Fibroblast of lung (primary cell): ENCODE data around the gene OR2V1. TPM values are rescaled to one million over a fixed set of nuclear protein-coding genes. Genes with fewer than 3 reads are reported as not detected.

Experiments used
- DNase-seq, 2 donors: peaks; one replicate each; pipeline versions ENCODE4 v3.0.0 to v3.0.0-alpha.2; 2010; ENCODE audit warnings: low read depth in 2 of 2
- H2AFZ ChIP-seq: 2 replicates; pipeline ENCODE4 v1.5.1; 2012; ENCODE audit warnings: low read length, control low read depth, inconsistent platforms
- H3K27ac ChIP-seq: 2 replicates; pipeline ENCODE4 v1.5.1; 2011; ENCODE audit warnings: low read length, control low read depth; ENCODE audit not compliant: insufficient read depth
- H3K27me3 ChIP-seq: 2 replicates; pipeline ENCODE4 v1.5.1; 2011; ENCODE audit warnings: mild to moderate bottlenecking, low read length; ENCODE audit not compliant: control insufficient read depth, insufficient read depth
- H3K36me3 ChIP-seq: 2 replicates; pipeline ENCODE4 v1.5.1; 2011; ENCODE audit warnings: low read length; ENCODE audit not compliant: control insufficient read depth, insufficient read depth
- H3K4me1 ChIP-seq: 2 replicates; pipeline ENCODE4 v1.5.1; 2011; ENCODE audit warnings: low read length; ENCODE audit not compliant: control insufficient read depth, insufficient read depth; ENCODE audit errors: extremely low read depth
- H3K4me2 ChIP-seq: 2 replicates; pipeline ENCODE4 v1.5.1; 2011; ENCODE audit warnings: low read length, control low read depth; ENCODE audit not compliant: insufficient read depth; ENCODE audit errors: extremely low read depth
- H3K4me3 ChIP-seq, 4 experiments: fragments of 200-600 bp in 1 of 4; sonication (generic) in 1 of 4; replicated peaks in 1 of 4; 2 replicates each; pipeline ENCODE4 v1.5.1; 2011 to 2016; ENCODE audit warnings: low read length in 4 of 4, low read depth in 3 of 4, mild to moderate bottlenecking in 3 of 4, control low read depth in 2 of 4, inconsistent platforms in 1 of 4, mixed read lengths in 1 of 4; ENCODE audit not compliant: insufficient read depth in 1 of 4; ENCODE audit errors: control extremely low read depth in 1 of 4
- H3K79me2 ChIP-seq: 2 replicates; pipeline ENCODE4 v1.5.1; 2012; ENCODE audit warnings: mild to moderate bottlenecking, low read length, inconsistent platforms; ENCODE audit not compliant: control insufficient read depth, insufficient read depth
- H3K9ac ChIP-seq: 2 replicates; pipeline ENCODE4 v1.5.1; 2011; ENCODE audit warnings: mild to moderate bottlenecking, low read length, control low read depth; ENCODE audit not compliant: insufficient read depth
- H3K9me3 ChIP-seq: 2 replicates; pipeline ENCODE4 v1.5.1; 2012; ENCODE audit warnings: low read depth, low read length; ENCODE audit not compliant: control insufficient read depth, insufficient read depth
- H4K20me1 ChIP-seq: 2 replicates; pipeline ENCODE4 v1.5.1; 2011; ENCODE audit warnings: low read length; ENCODE audit not compliant: control insufficient read depth, insufficient read depth; ENCODE audit errors: extremely low read depth
- CTCF ChIP-seq, 2 donors: IDR thresholded peaks in 1 of 2; conservative IDR thresholded peaks in 1 of 2; 1 replicate in 1 of 2; 2 replicates in 1 of 2; pipeline ENCODE4 v1.5.1; 2011 to 2012; ENCODE audit warnings: low read length in 2 of 2, control low read depth in 1 of 2, inconsistent platforms in 1 of 2, low read depth in 1 of 2, mild to moderate bottlenecking in 1 of 2
- EZH2 ChIP-seq: IDR thresholded peaks from 2 replicates; pipeline ENCODE4 v1.5.1; 2012; ENCODE audit warnings: low read length, control low read depth, mild to moderate bottlenecking; ENCODE audit errors: missing control alignments
- polyA plus RNA-seq, 2 donors: library from polyadenylated mRNA; depleted of rRNA in 1 of 2; stranded (reverse) in 1 of 2; unstranded in 1 of 2; fragments of >200 nt; gene quantifications; 2 replicates each; pipeline ENCODE4 v1.2.1, GENCODE V29; 2011 to 2012; ENCODE audit warnings: missing spikeins in 1 of 2
- total RNA-seq: library from RNA; depleted of rRNA; stranded (reverse); fragments of >200 nt; gene quantifications from 2 replicates; pipeline ENCODE4 v1.2.1, GENCODE V29; 2014

The OR2V1 gene
- total and polyA plus RNA-seq, 2 donors (not counting 1 experiment from before 2014, with no cell fraction given): not detected

GRCh38 chr5:181145133-181145532 is 14.2 kb upstream of the OR2V1 start:
- no peak overlapping the region for H2AFZ ChIP-seq
- H3K4me1 ChIP-seq: no peaks in the 10 kb centered on the region
- DNase-seq: no peak
- no peaks in the 10 kb centered on the region for H3K36me3 ChIP-seq
- no peak overlapping the region for H3K4me2 ChIP-seq
- H4K20me1 ChIP-seq: no peaks in the 10 kb centered on the region
- no peak for TF ChIP-seq CTCF (conservative IDR thresholded peaks at IDR 0.05 in 1 of 2, IDR thresholded peaks at IDR 0.05 in 1 of 2; ENCODE audit: low read depth in 1 of 2, low read length in 2 of 2)
- TF ChIP-seq EZH2: no peak
- H3K4me3 ChIP-seq: no peak overlapping the region
- H3K79me2 ChIP-seq: no peaks in the 10 kb centered on the region
- no peaks in the 10 kb centered on the region for H3K27me3 ChIP-seq
- no peak overlapping the region for H3K27ac ChIP-seq
- no peak overlapping the region for H3K9ac ChIP-seq
- no peaks in the 10 kb centered on the region for H3K9me3 ChIP-seq

- Histone ChIP-seq H3K79me2 (no peaks in the 10 kb centered on the region), H3K36me3 (no peaks in the 10 kb centered on the region), H3K4me3 (no peak overlapping the region), H3K4me2 (no peak overlapping the region), H3K27ac (no peak overlapping the region), H4K20me1 (no peaks in the 10 kb centered on the region), H3K9ac (no peak overlapping the region), H3K27me3 (no peaks in the 10 kb centered on the region), H3K9me3 (no peaks in the 10 kb centered on the region), H2AFZ (no peak overlapping the region), H3K4me1 (no peaks in the 10 kb centered on the region)
- DNase-seq: no peak
- no peak for TF ChIP-seq EZH2
- TF ChIP-seq CTCF (conservative IDR thresholded peaks at IDR 0.05 in 1 of 2, IDR thresholded peaks at IDR 0.05 in 1 of 2; ENCODE audit: low read depth in 1 of 2, low read length in 2 of 2): no peak
Measured at GRCh38 chr5:181142054-181142453, 11.1 kb upstream of the OR2V1 start.

- Histone ChIP-seq H3K27me3 (no peaks in the 10 kb centered on the region), H3K4me1 (no peaks in the 10 kb centered on the region), H3K4me3 (no peak overlapping the region), H3K79me2 (no peaks in the 10 kb centered on the region), H3K27ac (no peak overlapping the region), H3K9me3 (no peaks in the 10 kb centered on the region), H4K20me1 (no peaks in the 10 kb centered on the region), H3K36me3 (no peaks in the 10 kb centered on the region), H3K4me2 (no peak overlapping the region), H3K9ac (no peak overlapping the region), H2AFZ (no peak overlapping the region)
- TF ChIP-seq EZH2 (no peak), CTCF (conservative IDR thresholded peaks at IDR 0.05 in 1 of 2, IDR thresholded peaks at IDR 0.05 in 1 of 2; ENCODE audit: low read depth in 1 of 2, low read length in 2 of 2) (no peak)
- no peak for DNase-seq
Measured at GRCh38 chr5:181140766-181141165, 9.8 kb upstream of the OR2V1 start.
